ENCODE data around the gene ARSK.

ARSK gene

DNA sequence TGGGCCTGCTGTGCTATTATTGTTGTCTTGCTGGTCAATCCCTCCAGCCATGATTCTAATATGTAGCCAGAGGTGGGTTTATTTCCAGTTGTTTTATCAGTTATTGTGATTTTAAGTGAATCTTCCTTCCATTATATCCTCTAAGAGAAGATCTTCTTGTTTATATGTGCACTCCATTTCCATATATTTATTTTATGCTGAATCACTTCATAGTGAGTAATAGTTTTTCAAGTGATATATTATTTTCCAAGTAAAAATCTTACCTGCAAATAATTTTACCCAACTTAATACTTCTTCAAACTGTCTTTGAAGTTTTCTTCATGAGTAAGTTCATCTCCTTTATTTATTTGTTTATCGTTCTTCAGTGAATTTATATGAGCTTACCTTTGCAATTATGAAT, 51.5 kb downstream of the ARSK start:
- TF ChIP-seq, protein P1, sequence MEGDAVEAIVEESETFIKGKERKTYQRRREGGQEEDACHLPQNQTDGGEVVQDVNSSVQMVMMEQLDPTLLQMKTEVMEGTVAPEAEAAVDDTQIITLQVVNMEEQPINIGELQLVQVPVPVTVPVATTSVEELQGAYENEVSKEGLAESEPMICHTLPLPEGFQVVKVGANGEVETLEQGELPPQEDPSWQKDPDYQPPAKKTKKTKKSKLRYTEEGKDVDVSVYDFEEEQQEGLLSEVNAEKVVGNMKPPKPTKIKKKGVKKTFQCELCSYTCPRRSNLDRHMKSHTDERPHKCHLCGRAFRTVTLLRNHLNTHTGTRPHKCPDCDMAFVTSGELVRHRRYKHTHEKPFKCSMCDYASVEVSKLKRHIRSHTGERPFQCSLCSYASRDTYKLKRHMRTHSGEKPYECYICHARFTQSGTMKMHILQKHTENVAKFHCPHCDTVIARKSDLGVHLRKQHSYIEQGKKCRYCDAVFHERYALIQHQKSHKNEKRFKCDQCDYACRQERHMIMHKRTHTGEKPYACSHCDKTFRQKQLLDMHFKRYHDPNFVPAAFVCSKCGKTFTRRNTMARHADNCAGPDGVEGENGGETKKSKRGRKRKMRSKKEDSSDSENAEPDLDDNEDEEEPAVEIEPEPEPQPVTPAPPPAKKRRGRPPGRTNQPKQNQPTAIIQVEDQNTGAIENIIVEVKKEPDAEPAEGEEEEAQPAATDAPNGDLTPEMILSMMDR (conservative IDR thresholded peaks at IDR 0.05; ENCODE audit: low read depth, low read length): no peak
- H3K4me3 ChIP-seq (ENCODE audit: low read depth, low read length): no peak overlapping the region
- DNase-seq (ENCODE audit: low read depth): no peak

DNA sequence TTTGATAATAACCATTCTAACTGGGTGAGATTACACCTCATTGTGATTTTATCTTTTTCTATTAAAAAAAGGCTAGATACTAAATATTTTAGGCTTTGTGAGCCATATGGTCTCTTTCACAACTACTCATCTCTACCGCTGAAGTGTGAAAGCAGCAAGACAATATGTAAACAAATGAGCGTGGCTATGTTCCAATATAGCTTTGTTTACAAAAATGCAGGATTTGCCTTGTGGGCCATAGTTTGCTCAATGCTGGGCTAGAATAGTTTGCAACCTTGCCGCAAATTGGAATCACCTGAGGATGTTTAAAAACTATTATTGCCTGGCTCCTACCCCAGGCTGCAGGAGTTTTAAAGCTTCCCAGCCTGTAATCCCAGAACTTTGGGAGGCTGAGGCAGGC, 54.8 kb downstream of the ARSK start:
- DNase-seq (ENCODE audit: low read depth): peak; percentile 45
- no peak overlapping the region for H3K4me3 ChIP-seq (ENCODE audit: low read depth, low read length)
- TF ChIP-seq, protein P1 (conservative IDR thresholded peaks at IDR 0.05; ENCODE audit: low read depth, low read length): no peak

DNA sequence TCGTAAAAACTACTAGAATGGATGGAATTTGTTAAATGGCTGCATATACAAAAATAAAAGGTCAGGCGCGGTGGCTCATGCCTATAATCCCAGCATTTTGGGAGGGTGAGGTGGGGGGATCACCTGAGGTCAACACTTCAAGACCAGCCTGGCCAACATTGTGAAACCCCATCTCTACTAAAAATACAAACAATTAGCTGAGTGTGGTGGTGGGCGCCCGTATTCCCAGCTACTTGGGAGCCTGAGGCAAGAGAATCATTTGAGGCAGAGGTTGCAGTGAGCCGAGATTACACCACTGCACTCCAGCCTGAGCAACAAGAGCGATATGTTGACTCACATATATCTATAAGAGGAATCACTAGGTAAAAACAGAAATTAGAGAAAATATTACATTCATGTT, 55.6 kb downstream of the ARSK start:
- no peak overlapping the region for H3K4me3 ChIP-seq (ENCODE audit: low read depth, low read length)
- TF ChIP-seq, protein P1 (conservative IDR thresholded peaks at IDR 0.05; ENCODE audit: low read depth, low read length): no peak
- no peak for DNase-seq (ENCODE audit: low read depth)

DNA sequence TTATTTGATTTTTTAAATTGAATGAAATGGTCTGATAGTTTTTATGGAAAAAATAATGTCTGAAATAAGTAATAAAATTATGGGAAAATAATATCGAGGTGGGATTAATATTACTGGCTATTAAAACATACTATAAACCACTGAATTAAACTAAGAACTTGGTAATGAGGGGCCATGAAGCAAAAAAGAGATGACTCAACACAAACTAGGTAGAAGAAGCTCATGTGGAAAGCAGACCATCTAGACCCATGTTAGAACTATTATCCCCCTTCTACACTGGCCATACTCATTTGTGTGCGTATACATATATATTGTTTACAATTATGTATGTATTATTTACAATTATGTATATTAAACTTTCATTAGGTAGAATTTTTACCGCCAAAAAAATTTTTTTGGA, 56.5 kb downstream of the ARSK start:
- DNase-seq (ENCODE audit: low read depth): no peak
- TF ChIP-seq, protein P1 (conservative IDR thresholded peaks at IDR 0.05; ENCODE audit: low read depth, low read length): no peak
- no peak overlapping the region for H3K4me3 ChIP-seq (ENCODE audit: low read depth, low read length)

DNA sequence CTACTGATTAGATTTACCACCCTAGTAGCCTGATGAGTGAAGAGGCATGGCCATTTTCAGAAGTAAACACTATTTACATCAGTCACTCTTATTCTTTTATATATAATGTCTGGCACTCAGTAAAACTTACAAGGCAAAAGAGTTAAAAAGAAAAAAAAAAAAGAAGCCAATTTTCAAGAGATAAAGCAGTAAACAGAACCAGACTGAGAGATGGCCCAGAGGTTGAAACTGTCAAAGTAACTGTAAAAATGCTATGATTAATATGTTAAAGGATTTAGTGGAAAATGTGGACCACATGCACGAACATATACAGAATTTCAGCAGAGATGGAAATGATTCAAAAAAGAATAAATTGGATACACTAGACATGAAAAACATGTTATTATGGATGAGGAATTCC, 58.6 kb downstream of the ARSK start:
- no peak for DNase-seq (ENCODE audit: low read depth)
- no peak overlapping the region for H3K4me3 ChIP-seq (ENCODE audit: low read depth, low read length)
- TF ChIP-seq, protein P1 (conservative IDR thresholded peaks at IDR 0.05; ENCODE audit: low read depth, low read length): no peak

DNA sequence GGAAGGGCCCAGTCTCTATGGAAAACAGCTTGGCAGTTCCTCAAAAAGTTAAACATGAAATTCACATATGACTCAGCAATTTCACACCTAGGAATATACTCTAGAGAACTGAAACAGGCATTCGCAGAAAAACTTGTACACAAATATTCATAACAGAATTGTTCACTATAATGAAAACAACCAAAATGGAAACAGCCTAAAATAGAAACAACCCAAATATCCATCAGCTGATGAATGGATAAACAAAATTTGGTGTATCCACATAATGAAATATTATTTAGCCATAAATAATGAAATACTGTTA, 60.2 kb downstream of the ARSK start:
- TF ChIP-seq, protein P1 (conservative IDR thresholded peaks at IDR 0.05; ENCODE audit: low read depth, low read length): no peak
- no peak overlapping the region for H3K4me3 ChIP-seq (ENCODE audit: low read depth, low read length)
- no peak for DNase-seq (ENCODE audit: low read depth)

DNA sequence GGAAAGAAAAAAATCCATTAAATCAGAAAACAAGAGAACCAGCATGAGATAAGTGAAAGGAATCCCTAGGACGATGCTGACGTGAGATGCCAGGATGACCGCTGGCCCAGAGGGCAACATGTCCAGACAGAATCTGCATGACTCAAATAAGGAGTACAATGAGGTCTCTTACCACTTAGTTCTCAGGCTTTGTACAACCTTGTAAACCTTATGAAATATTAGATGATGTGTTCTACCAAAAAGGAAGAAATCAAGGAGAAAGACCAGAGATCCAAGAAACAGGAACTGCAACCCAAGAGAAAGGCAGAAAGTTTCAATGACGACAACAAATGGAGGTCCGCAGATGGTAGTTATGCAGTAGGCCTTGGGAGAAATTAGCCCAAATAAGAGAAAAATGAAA, 62.2 kb downstream of the ARSK start:
- DNase-seq (ENCODE audit: low read depth): peak; percentile 84
- TF ChIP-seq, protein P1 (conservative IDR thresholded peaks at IDR 0.05; ENCODE audit: low read depth, low read length): no peak
- H3K4me3 ChIP-seq (ENCODE audit: low read depth, low read length): no peak overlapping the region
